T-helper 9 cell (primary cell): Measurements from ENCODE around the gene BCL6.

Experiments
- DNase-seq: peaks from one replicate; pipeline ENCODE4 v3.0.0-alpha.2; 2020
- total RNA-seq, 2 donors: gene quantifications; one replicate each; lab custom pipeline; 2026; lab: John Stamatoyannopoulos, UW

Gene BCL6
- total RNA-seq: 41.8 to 66.6 reads per million in 2 donors

GRCh38 chr3:187745201-187746058, at the start of gene BCL6:
BCL6 (minus strand) TSS chr3:187745468; CDS start chr3:187733693, 11,775 bp downstream.
- peak; percentile 74 for DNase-seq

- no peak for DNase-seq
These were observed 49.5 kb upstream of the BCL6 start for GRCh38 chr3:187794731-187795130.

GRCh38 chr3:187793618-187794017, 48.4 kb upstream of the BCL6 start:
- DNase-seq: no peak

GRCh38 chr3:187792521-187792920, 47.3 kb upstream of the BCL6 start:
- no peak for DNase-seq

- DNase-seq: no peak
These were observed 44.6 kb upstream of the BCL6 start for GRCh38 chr3:187789872-187790271.

- DNase-seq: no peak
These were observed 44.0 kb upstream of the BCL6 start for GRCh38 chr3:187788984-187789857.

- DNase-seq: no peak
These were observed 37.8 kb upstream of the BCL6 start for GRCh38 chr3:187783098-187783497.

GRCh38 chr3:187782006-187782405, 36.7 kb upstream of the BCL6 start:
- no peak for DNase-seq

GRCh38 chr3:187781001-187781400, 35.7 kb upstream of the BCL6 start:
- no peak for DNase-seq

GRCh38 chr3:187778726-187779125, 33.5 kb upstream of the BCL6 start:
- DNase-seq: no peak

- DNase-seq: peak; percentile 16
These were observed 32.2 kb upstream of the BCL6 start for GRCh38 chr3:187777331-187777941.

- no peak for DNase-seq
These were observed 30.3 kb upstream of the BCL6 start for GRCh38 chr3:187775549-187775948.

GRCh38 chr3:187774185-187774789, 29.0 kb upstream of the BCL6 start:
- DNase-seq: no peak

- no peak for DNase-seq
These were observed 28.2 kb upstream of the BCL6 start for GRCh38 chr3:187773233-187774184.

- DNase-seq: no peak
These were observed 25.0 kb upstream of the BCL6 start for GRCh38 chr3:187770224-187770623.

GRCh38 chr3:187769771-187770170, 24.5 kb upstream of the BCL6 start:
- no peak for DNase-seq

- no peak for DNase-seq
These were observed 22.2 kb upstream of the BCL6 start for GRCh38 chr3:187767266-187768012.

- DNase-seq: no peak
These were observed 20.1 kb upstream of the BCL6 start for GRCh38 chr3:187765342-187765741.

- DNase-seq: no peak
These were observed 18.8 kb upstream of the BCL6 start for GRCh38 chr3:187763850-187764648.

- no peak for DNase-seq
These were observed 17.5 kb upstream of the BCL6 start for GRCh38 chr3:187762792-187763191.
